Naive thymus-derived CD4-positive, alpha-beta T cell (primary cell): ENCODE measurements around the gene DHRS1. TPM values are rescaled to one million over a fixed set of nuclear protein-coding genes. Genes with fewer than 3 reads are reported as not detected.

Experiments used
- ATAC-seq: fragments of 150-1000 bp; cut with Tn5 transposase; 2 replicates; pipeline ENCODE4 v1.10.0; 2021; ENCODE audit warnings: mild to moderate bottlenecking, moderate library complexity
- CTCF ChIA-PET: fragments of 350-600 bp; sonication (Branson Sonifier 250); formaldehyde crosslinking; loops from one replicate; lab custom pipeline; 2021; ENCODE audit warnings: antibody characterized with exemption; lab: Charles Lee
- POLR2A ChIA-PET: fragments of 350-600 bp; sonication (Branson Sonifier 250); formaldehyde crosslinking; loops from one replicate; lab custom pipeline; 2021; ENCODE audit warnings: antibody characterized with exemption, inconsistent platforms; lab: Charles Lee
- DNase-seq, 9 donors: peaks; one replicate each; pipeline versions ENCODE4 v3.0.0 to v3.0.0-alpha.2; 2020 to 2022; ENCODE audit warnings: mixed read lengths in 1 of 9
- H3K27ac ChIP-seq: one replicate; pipeline ENCODE4 v1.7.0; 2013; ENCODE audit warnings: mild to moderate bottlenecking, low read depth, low read length, moderate library complexity
- H3K27me3 ChIP-seq, 2 donors: one replicate each; pipeline ENCODE4 v1.7.0; 2013; ENCODE audit warnings: low read length in 2 of 2, mild to moderate bottlenecking in 2 of 2, moderate library complexity in 2 of 2; ENCODE audit not compliant: control insufficient read depth in 2 of 2, insufficient read depth in 2 of 2
- H3K36me3 ChIP-seq, 3 experiments: 1 replicate in 2 of 3; 2 replicates in 1 of 3; pipeline ENCODE4 v1.7.0; 2013; ENCODE audit warnings: low read length in 3 of 3, mild to moderate bottlenecking in 3 of 3, moderate library complexity in 1 of 3; ENCODE audit not compliant: insufficient read depth in 3 of 3, control insufficient read depth in 2 of 3
- H3K4me1 ChIP-seq, 2 donors: one replicate each; pipeline ENCODE4 v1.7.0; 2013; ENCODE audit warnings: low read length in 2 of 2, mild to moderate bottlenecking in 2 of 2, moderate library complexity in 1 of 2; ENCODE audit not compliant: control insufficient read depth in 2 of 2, insufficient read depth in 2 of 2
- H3K4me3 ChIP-seq: 2 replicates; pipeline ENCODE4 v1.7.0; 2013; ENCODE audit warnings: mild to moderate bottlenecking, low read length
- H3K9me3 ChIP-seq, 3 experiments: 1 replicate in 2 of 3; 2 replicates in 1 of 3; pipeline ENCODE4 v1.7.0; 2013; ENCODE audit warnings: low read length in 3 of 3; ENCODE audit not compliant: control insufficient read depth in 2 of 3
- H3K27ac Mint-ChIP-seq, 9 donors: one replicate each; pipeline ENCODE4 v1.8.0; 2020 to 2022; ENCODE audit warnings: mixed read lengths in 9 of 9, mild to moderate bottlenecking in 8 of 9, moderate library complexity in 5 of 9, inconsistent platforms in 2 of 9
- H3K27me3 Mint-ChIP-seq, 5 donors: one replicate each; pipeline ENCODE4 v1.8.0; 2021 to 2022; ENCODE audit warnings: mixed read lengths in 5 of 5, mild to moderate bottlenecking in 1 of 5
- H3K36me3 Mint-ChIP-seq, 5 donors: one replicate each; pipeline ENCODE4 v1.8.0; 2020 to 2022; ENCODE audit warnings: mixed read lengths in 5 of 5, mild to moderate bottlenecking in 3 of 5, inconsistent platforms in 1 of 5
- H3K4me1 Mint-ChIP-seq, 7 donors: one replicate each; pipeline ENCODE4 v1.8.0; 2020 to 2022; ENCODE audit warnings: mixed read lengths in 7 of 7, mild to moderate bottlenecking in 3 of 7, inconsistent platforms in 1 of 7
- H3K4me3 Mint-ChIP-seq, 10 donors: one replicate each; pipeline ENCODE4 v1.8.0; 2020 to 2022; ENCODE audit warnings: mild to moderate bottlenecking in 10 of 10, mixed read lengths in 10 of 10, moderate library complexity in 6 of 10, inconsistent platforms in 2 of 10
- H3K9me3 Mint-ChIP-seq, 11 donors: one replicate each; pipeline ENCODE4 v1.8.0; 2020 to 2022; ENCODE audit warnings: mixed read lengths in 11 of 11, mild to moderate bottlenecking in 4 of 11, inconsistent platforms in 1 of 11, moderate library complexity in 1 of 11
- intact Hi-C, 2 donors: fragments of 100-400 bp; cut with micrococcal nuclease; formaldehyde crosslinking; loops; one replicate each; pipeline ENCODE4 v1.15.1; 2023
- polyA plus RNA-seq, 2 donors: library from polyadenylated mRNA; unstranded; fragments of 300-500 nt; fragmentation: Illumina TruSeq; gene quantifications; one replicate each; pipeline ENCODE4 v1.2.3, GENCODE V29; 2021
- total RNA-seq, 6 experiments: library from RNA in 5 of 6; stranded (reverse) in 5 of 6; gene quantifications; 1 replicate in 5 of 6; 2 replicates in 1 of 6; pipeline ENCODE4 v1.2.3 and lab custom pipeline; 2021 to 2026

Gene DHRS1
- total and polyA plus RNA-seq, 7 experiments from 2014 or later: 21.3 to 38.4 (median 33.3) TPM

- Histone ChIP-seq H3K9me3 (no peaks in the 10 kb centered on the region), H3K36me3 (no peaks in the 10 kb centered on the region), H3K27ac (peak overlapping the region; percentile 56), H3K27me3 (no peaks in the 10 kb centered on the region), H3K4me1 (peaks cover 6 to 15% of the 10 kb centered on the region in 2 donors), H3K4me3 (no peak overlapping the region)
- DNase-seq (peak; percentile 17 to 69 (median 41)), ATAC-seq (peak; percentile 85)
- CTCF ChIA-PET: interaction anchor here (0.6 to 2.5 kb wide), 6 partner anchors 10 to 708 kb away, joined by 3 to 17 read pairs (median 4); partner anchors contain the start of genes CIDEB, DHRS1, LTB4R2 and NOP9
- H3K27ac Mint-ChIP-seq: peak overlapping the region; percentile 65 to 91 (median 76)
- no peaks in the 10 kb centered on the region for H3K27me3 Mint-ChIP-seq
- peaks cover 0 to 6% (median 0%) of the 10 kb centered on the region in 5 donors for H3K36me3 Mint-ChIP-seq
- H3K9me3 Mint-ChIP-seq: peaks cover 0 to 3% (median 0%) of the 10 kb centered on the region in 11 donors
- peak overlapping the region in 9 of 10 donors; percentile 12 to 54 (median 34) for H3K4me3 Mint-ChIP-seq
- intact Hi-C loops: loop anchor here in 1 of 2 donors (1.0 kb wide), 2 partner anchors 8 to 18 kb away; partner anchors contain the start of gene RABGGTA
- H3K4me1 Mint-ChIP-seq: peaks cover 29 to 41% (median 36%) of the 10 kb centered on the region in 7 donors
- POLR2A ChIA-PET: interaction anchor here (1.4 to 2.0 kb wide), 3 partner anchors 9 to 45 kb away, joined by 3 to 7 read pairs (median 4); partner anchors contain the start of genes RABGGTA and TINF2
These were observed 20.0 kb downstream of the DHRS1 start for GRCh38 chr14:24279301-24280186.

- H3K4me3 Mint-ChIP-seq: peak overlapping the region in 6 of 10 donors; percentile 4 to 51 (median 14)
- peaks cover 0 to 6% (median 0%) of the 10 kb centered on the region in 5 donors for H3K36me3 Mint-ChIP-seq
- H3K27ac Mint-ChIP-seq: peak overlapping the region; percentile 5 to 85 (median 63)
- CTCF ChIA-PET: interaction anchor here (0.6 to 2.5 kb wide), 2 partner anchors 20 to 136 kb away, joined by 3 to 17 read pairs; partner anchors contain the start of genes DHRS1 and NOP9
- DNase-seq (no peak), ATAC-seq (no peak)
- Histone ChIP-seq H3K4me1 (peaks cover 6 to 25% of the 10 kb centered on the region in 2 donors), H3K36me3 (no peaks in the 10 kb centered on the region), H3K27me3 (no peaks in the 10 kb centered on the region), H3K27ac (no peak overlapping the region), H3K4me3 (no peak overlapping the region), H3K9me3 (no peaks in the 10 kb centered on the region)
- H3K9me3 Mint-ChIP-seq: peaks cover 0 to 3% (median 0%) of the 10 kb centered on the region in 11 donors
- no peaks in the 10 kb centered on the region for H3K27me3 Mint-ChIP-seq
- POLR2A ChIA-PET: interaction anchor here (0.5 to 2.0 kb wide), 4 partner anchors 18 to 164 kb away, joined by 3 to 7 read pairs (median 4); partner anchors contain the start of genes DCAF11, DHRS1, NOP9 and NRL
- intact Hi-C loops: no loop called here
- peaks cover 40 to 51% (median 45%) of the 10 kb centered on the region in 7 donors for H3K4me1 Mint-ChIP-seq
These were observed 21.2 kb downstream of the DHRS1 start for GRCh38 chr14:24278424-24278823.

- ChIA-PET CTCF (interaction anchor here (0.7 kb wide), 2 partner anchors 19 to 29 kb away, joined by 3 to 4 read pairs; no protein-coding TSS in a partner anchor), POLR2A (interaction anchor here (0.5 to 1.5 kb wide), 5 partner anchors 20 to 163 kb away, joined by 3 to 4 read pairs (median 3); partner anchors contain the start of genes DCAF11, DHRS1, NOP9 and NRL)
- DNase-seq (no peak), ATAC-seq (peak; percentile 59)
- H3K4me1 Mint-ChIP-seq: peaks cover 46 to 56% (median 48%) of the 10 kb centered on the region in 7 donors
- H3K36me3 Mint-ChIP-seq: peaks cover 0 to 6% (median 0%) of the 10 kb centered on the region in 5 donors
- Histone ChIP-seq H3K4me1 (peaks cover 7 to 27% of the 10 kb centered on the region in 2 donors), H3K36me3 (no peaks in the 10 kb centered on the region), H3K27ac (no peak overlapping the region), H3K27me3 (no peaks in the 10 kb centered on the region), H3K9me3 (no peaks in the 10 kb centered on the region), H3K4me3 (no peak overlapping the region)
- H3K4me3 Mint-ChIP-seq: no peak overlapping the region
- H3K27ac Mint-ChIP-seq: peak overlapping the region in 4 of 9 donors; percentile 38 to 85 (median 70)
- H3K9me3 Mint-ChIP-seq: peaks cover 0 to 3% (median 0%) of the 10 kb centered on the region in 11 donors
- no peaks in the 10 kb centered on the region for H3K27me3 Mint-ChIP-seq
- intact Hi-C loops: no loop called here
These were observed 21.8 kb downstream of the DHRS1 start for GRCh38 chr14:24277606-24278321.

- H3K4me3 Mint-ChIP-seq: peak overlapping the region in 2 of 10 donors; percentile 6 to 50
These were observed 22.5 kb downstream of the DHRS1 start for GRCh38 chr14:24277071-24277470.

GRCh38 chr14:24274101-24274543, 25.5 kb downstream of the DHRS1 start:
- H3K36me3 Mint-ChIP-seq: peaks cover 0 to 9% (median 0%) of the 10 kb centered on the region in 5 donors
- peak; percentile 16 for ATAC-seq
- H3K36me3 ChIP-seq: peaks cover 0 to 8% (median 0%) of the 10 kb centered on the region in 3 experiments
- no peak overlapping the region for H3K4me3 ChIP-seq
- H3K27me3 ChIP-seq: no peaks in the 10 kb centered on the region
- ChIA-PET POLR2A (interaction anchor here (0.7 to 1.2 kb wide), 9 partner anchors 26 to 160 kb away, joined by 3 to 5 read pairs (median 4); partner anchors contain the start of genes DCAF11, KHNYN, LTB4R and NOP9), CTCF (interaction anchor here (0.9 to 1.4 kb wide), 4 partner anchors 21 to 113 kb away, joined by 3 to 4 read pairs (median 4); partner anchors contain the start of genes CIDEB and IRF9)
- peak overlapping the region; percentile 2 to 84 (median 36) for H3K4me3 Mint-ChIP-seq
- H3K4me1 ChIP-seq: peaks cover 18 to 28% of the 10 kb centered on the region in 2 donors
- no peaks in the 10 kb centered on the region for H3K9me3 ChIP-seq
- intact Hi-C loops: loop anchor here (5.0 kb wide), 2 partner anchors 38 to 707 kb away; partner anchors contain the start of genes AP1G2 (in 1 of the 2), LTB4R (in 1 of the 2) and LTB4R2 (in 1 of the 2)
- H3K27ac ChIP-seq: peak overlapping the region; percentile 98
- no peaks in the 10 kb centered on the region for H3K27me3 Mint-ChIP-seq
- peaks cover 44 to 65% (median 56%) of the 10 kb centered on the region in 7 donors for H3K4me1 Mint-ChIP-seq
- H3K9me3 Mint-ChIP-seq: peaks cover 0 to 3% (median 0%) of the 10 kb centered on the region in 11 donors
- peak in 8 of 9 donors; percentile 46 to 85 (median 65) for DNase-seq
- peak overlapping the region; percentile 75 to 100 (median 97) for H3K27ac Mint-ChIP-seq

More at GRCh38 chr14:24277071-24277470, 22.5 kb downstream of the DHRS1 start:
- no peaks in the 10 kb centered on the region for H3K27me3 Mint-ChIP-seq
- H3K4me1 Mint-ChIP-seq: peaks cover 53 to 63% (median 55%) of the 10 kb centered on the region in 7 donors
- H3K36me3 ChIP-seq: no peaks in the 10 kb centered on the region
- peaks cover 0 to 3% (median 0%) of the 10 kb centered on the region in 11 donors for H3K9me3 Mint-ChIP-seq
- no peaks in the 10 kb centered on the region for H3K9me3 ChIP-seq
- no peak overlapping the region for H3K27ac ChIP-seq
- ChIA-PET CTCF (interaction anchor here (0.7 kb wide), 2 partner anchors 20 to 30 kb away, joined by 3 to 4 read pairs; no protein-coding TSS in a partner anchor), POLR2A (interaction anchor here (1.5 to 2.2 kb wide), 3 partner anchors 20 to 35 kb away, joined by 3 to 6 read pairs (median 3); partner anchors contain the start of genes DHRS1, NOP9 and TINF2)
- intact Hi-C loops: no loop called here
- ATAC-seq (no peak), DNase-seq (no peak)
- H3K27me3 ChIP-seq: no peaks in the 10 kb centered on the region
- H3K4me3 ChIP-seq: no peak overlapping the region
- peaks cover 0 to 6% (median 0%) of the 10 kb centered on the region in 5 donors for H3K36me3 Mint-ChIP-seq
- peak overlapping the region in 5 of 9 donors; percentile 4 to 74 (median 40) for H3K27ac Mint-ChIP-seq
- H3K4me1 ChIP-seq: peaks cover 14 to 34% of the 10 kb centered on the region in 2 donors
